Smooth muscle cell (in vitro differentiated cells): ENCODE measurements around the gene ERG28. TPM values are rescaled to one million over a fixed set of nuclear protein-coding genes. Genes with fewer than 3 reads are reported as not detected.
"Not testable (repeated sequence)": the region's sequence is repeated elsewhere in the genome, so short reads cannot be mapped to it uniquely, and the experiment has no call there.

Experiments
- DNase-seq: peaks from one replicate; lab custom pipeline; 2025; ENCODE audit not compliant: unreplicated experiment; lab: John Stamatoyannopoulos, UW
- H2AFZ ChIP-seq: fragments of 200-600 bp; sonication (generic); 2 replicates; pipeline ENCODE4 v1.6.0; 2016; ENCODE audit warnings: antibody characterized with exemption, low read depth, mild to moderate bottlenecking
- H3F3A ChIP-seq: fragments of 200-600 bp; sonication (generic); 2 replicates; pipeline ENCODE4 v1.6.0; 2017; ENCODE audit warnings: antibody characterized with exemption, low read depth
- H3K27ac ChIP-seq: fragments of 200-600 bp; sonication (generic); 2 replicates; pipeline ENCODE4 v1.5.1; 2016; ENCODE audit warnings: low read depth, mild to moderate bottlenecking
- H3K27me3 ChIP-seq: fragments of 200-600 bp; sonication (generic); 2 replicates; pipeline ENCODE4 v1.6.1; 2016; ENCODE audit warnings: low read depth, mild to moderate bottlenecking
- H3K36me3 ChIP-seq: fragments of 200-600 bp; sonication (generic); 2 replicates; pipeline ENCODE4 v1.5.1; 2016; ENCODE audit warnings: low read depth
- H3K4me1 ChIP-seq: fragments of 200-600 bp; sonication (generic); 2 replicates; pipeline ENCODE4 v1.5.1; 2016; ENCODE audit warnings: low read depth
- H3K4me2 ChIP-seq: fragments of 200-600 bp; sonication (generic); 2 replicates; pipeline ENCODE4 v1.6.0; 2016; ENCODE audit warnings: mild to moderate bottlenecking
- H3K4me3 ChIP-seq: fragments of 200-600 bp; sonication (generic); 2 replicates; pipeline ENCODE4 v1.5.1; 2016; ENCODE audit warnings: mild to moderate bottlenecking
- H3K79me2 ChIP-seq: fragments of 200-600 bp; sonication (generic); 2 replicates; pipeline ENCODE4 v1.6.0; 2016; ENCODE audit warnings: low read depth, mild to moderate bottlenecking
- H3K9ac ChIP-seq: fragments of 200-600 bp; sonication (generic); 2 replicates; pipeline ENCODE4 v1.6.0; 2016; ENCODE audit warnings: low read depth
- H3K9me3 ChIP-seq: fragments of 200-600 bp; sonication (generic); replicated peaks from 2 replicates; pipeline ENCODE4 v1.5.1; 2016; ENCODE audit warnings: low read depth
- H4K20me1 ChIP-seq: fragments of 200-600 bp; sonication (generic); 2 replicates; pipeline ENCODE4 v1.6.0; 2016; ENCODE audit warnings: low read depth
- WGBS: methylation state at CpG from one replicate; pipeline ENCODE4 v1.1.7; 2016; ENCODE audit warnings: low lambda C conversion rate; 5-methylcytosine and 5-hydroxymethylcytosine counted together
- polyA plus RNA-seq: library from polyadenylated mRNA; unstranded; fragments of >200 nt; fragmentation: Nextera tagmentation; extraction: Ambion mirVana; gene quantifications from 2 replicates; pipeline ENCODE4 v1.2.1, GENCODE V29; 2016
- small RNA-seq: library from RNA; depleted of rRNA; stranded (forward); fragments of <200 nt; gene quantifications from one replicate; pipeline ENCODE3, GENCODE V24; 2014
- total RNA-seq: library from RNA; depleted of rRNA; stranded (reverse); fragments of >200 nt; gene quantifications from 2 replicates; pipeline ENCODE4 v1.2.3, GENCODE V29; 2014
- TF ChIP-seq, protein P1 (sequence below): fragments of 200-600 bp; sonication (generic); IDR thresholded peaks from 2 replicates; pipeline ENCODE4 v1.5.1; 2017; ENCODE audit warnings: borderline replicate concordance, mild to moderate bottlenecking, antibody characterized with exemption; ENCODE audit not compliant: insufficient read depth, poor library complexity, severe bottlenecking

The ERG28 gene
- total and polyA plus RNA-seq, 2 experiments from 2014 or later: 35.0 to 44.9 TPM

- no peaks in the 10 kb centered on the region for H3K27me3 ChIP-seq
Measured at GRCh38 chr14:75604979-75605851, 55.5 kb downstream of the ERG28 start.

GRCh38 chr14:75602503-75602902 lies 58.2 kb downstream of the ERG28 start:
- Histone ChIP-seq H3K4me3 (no peak overlapping the region), H3K9me3 (no peaks in the 10 kb centered on the region), H3K27ac (no peak overlapping the region), H3F3A (no peaks in the 10 kb centered on the region), H3K36me3 (no peaks in the 10 kb centered on the region), H3K79me2 (no peaks in the 10 kb centered on the region), H2AFZ (no peak overlapping the region), H3K4me2 (no peak overlapping the region), H3K4me1 (no peaks in the 10 kb centered on the region), H3K27me3 (no peaks in the 10 kb centered on the region), H4K20me1 (no peaks in the 10 kb centered on the region), H3K9ac (no peak overlapping the region)
- TF ChIP-seq, protein P1, sequence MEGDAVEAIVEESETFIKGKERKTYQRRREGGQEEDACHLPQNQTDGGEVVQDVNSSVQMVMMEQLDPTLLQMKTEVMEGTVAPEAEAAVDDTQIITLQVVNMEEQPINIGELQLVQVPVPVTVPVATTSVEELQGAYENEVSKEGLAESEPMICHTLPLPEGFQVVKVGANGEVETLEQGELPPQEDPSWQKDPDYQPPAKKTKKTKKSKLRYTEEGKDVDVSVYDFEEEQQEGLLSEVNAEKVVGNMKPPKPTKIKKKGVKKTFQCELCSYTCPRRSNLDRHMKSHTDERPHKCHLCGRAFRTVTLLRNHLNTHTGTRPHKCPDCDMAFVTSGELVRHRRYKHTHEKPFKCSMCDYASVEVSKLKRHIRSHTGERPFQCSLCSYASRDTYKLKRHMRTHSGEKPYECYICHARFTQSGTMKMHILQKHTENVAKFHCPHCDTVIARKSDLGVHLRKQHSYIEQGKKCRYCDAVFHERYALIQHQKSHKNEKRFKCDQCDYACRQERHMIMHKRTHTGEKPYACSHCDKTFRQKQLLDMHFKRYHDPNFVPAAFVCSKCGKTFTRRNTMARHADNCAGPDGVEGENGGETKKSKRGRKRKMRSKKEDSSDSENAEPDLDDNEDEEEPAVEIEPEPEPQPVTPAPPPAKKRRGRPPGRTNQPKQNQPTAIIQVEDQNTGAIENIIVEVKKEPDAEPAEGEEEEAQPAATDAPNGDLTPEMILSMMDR: no peak
- 84% methylated on average over 3 of the region's 3 CpGs for WGBS
- DNase-seq: no peak

More at GRCh38 chr14:75604979-75605851, 55.5 kb downstream of the ERG28 start:
- Histone ChIP-seq H3K36me3 (no peaks in the 10 kb centered on the region), H3K27ac (no peak overlapping the region), H3K79me2 (no peaks in the 10 kb centered on the region), H3K4me3 (no peak overlapping the region), H3K9ac (no peak overlapping the region), H3K4me2 (no peak overlapping the region), H4K20me1 (no peaks in the 10 kb centered on the region), H2AFZ (no peak overlapping the region), H3K9me3 (no peaks in the 10 kb centered on the region), H3F3A (no peaks in the 10 kb centered on the region), H3K4me1 (peaks cover 3% of the 10 kb centered on the region)
- TF ChIP-seq, protein P1: no peak
- WGBS: 79% methylated on average over 11 of the region's 11 CpGs
- DNase-seq: no peak

DNA sequence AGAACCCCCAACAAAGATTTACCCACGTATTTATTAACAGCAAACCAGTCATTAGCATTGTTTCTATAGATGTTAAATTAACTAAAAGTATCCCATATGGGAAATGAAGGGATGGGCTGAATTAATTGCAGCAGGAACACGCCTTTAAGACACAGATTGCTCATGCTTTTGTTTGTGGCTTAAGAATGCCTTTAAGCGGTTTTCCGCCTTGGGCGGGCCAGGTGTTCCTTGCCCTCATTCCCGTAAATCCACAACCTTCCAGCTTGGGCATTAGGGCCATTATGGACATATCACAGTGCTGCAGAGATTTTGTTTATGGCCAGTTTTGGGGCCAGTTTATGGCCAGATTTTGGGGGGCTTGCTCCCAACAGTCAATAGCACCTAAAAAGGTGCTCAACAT lies 59.6 kb downstream of the ERG28 start:
- not testable (repeated sequence) for H2AFZ ChIP-seq, H3K9ac ChIP-seq, H3F3A ChIP-seq, H3K4me2 ChIP-seq, H4K20me1 ChIP-seq, DNase-seq, H3K79me2 ChIP-seq, H3K4me3 ChIP-seq, H3K36me3 ChIP-seq, H3K4me1 ChIP-seq, H3K27me3 ChIP-seq, H3K27ac ChIP-seq, H3K9me3 ChIP-seq
- WGBS: 96% methylated on average over 6 of the region's 6 CpGs

GRCh38 chr14:75600100-75600499 lies 60.6 kb downstream of the ERG28 start:
- WGBS: 100% methylated on average over 1 of the region's 1 CpG
- not testable (repeated sequence) for H3K4me3 ChIP-seq, H3K36me3 ChIP-seq, H3K9ac ChIP-seq, H3K9me3 ChIP-seq, H3K79me2 ChIP-seq, DNase-seq, H4K20me1 ChIP-seq, H3K4me1 ChIP-seq, H3K4me2 ChIP-seq, H3K27me3 ChIP-seq, H2AFZ ChIP-seq, H3K27ac ChIP-seq, H3F3A ChIP-seq

Small RNA genes within 50 kb of the gene (small RNA-seq; reads per million reads assigned to genes)
- not detected for gene RNA5SP387

Other genes with a start within 250 kb of the ERG28 start
- 70.3 and 71.2 TPM in 2 replicates for gene JDP2, start 232.9 kb downstream of the ERG28 start, total RNA-seq
- gene JDP2, start 232.9 kb downstream of the ERG28 start, polyA plus RNA-seq: 98.9 and 126 TPM in 2 replicates
- not detected in 2 replicates for gene BATF, start 138.4 kb downstream of the ERG28 start, total RNA-seq
- gene BATF, start 138.4 kb downstream of the ERG28 start, polyA plus RNA-seq: not detected in 2 replicates
- gene FLVCR2, start 82.3 kb downstream of the ERG28 start, total RNA-seq: 3.9 and 13.3 TPM in 2 replicates
- 3.0 and 3.5 TPM in 2 replicates for gene FLVCR2, start 82.3 kb downstream of the ERG28 start, polyA plus RNA-seq
- 28.4 and 38.0 TPM in 2 replicates for gene TTLL5, start 370 bp upstream of the ERG28 start, total RNA-seq
- 12.6 and 16.2 TPM in 2 replicates for gene TTLL5, start 370 bp upstream of the ERG28 start, polyA plus RNA-seq